Mesodermal cell (in vitro differentiated cells): ENCODE measurements around the gene CACNG5.

Source experiments
- H3K27ac ChIP-seq: 2 replicates; pipeline ENCODE4 v1.7.0; 2013; ENCODE audit warnings: mild to moderate bottlenecking, low read depth, low read length, moderate library complexity; ENCODE audit not compliant: severe bottlenecking
- H3K36me3 ChIP-seq: 2 replicates; pipeline ENCODE4 v1.7.1; 2013; ENCODE audit warnings: mild to moderate bottlenecking, low read length, moderate library complexity; ENCODE audit not compliant: control insufficient read depth, insufficient read depth
- H3K4me1 ChIP-seq: one replicate; pipeline ENCODE4 v1.7.1; 2013; ENCODE audit warnings: mild to moderate bottlenecking, low read length; ENCODE audit not compliant: insufficient read depth, control insufficient read depth, poor library complexity, severe bottlenecking
- H3K4me3 ChIP-seq: 2 replicates; pipeline ENCODE4 v1.7.0; 2013; ENCODE audit warnings: low read length, control low read depth, mild to moderate bottlenecking; ENCODE audit not compliant: insufficient read depth, poor library complexity, severe bottlenecking; ENCODE audit errors: extremely low read depth
- H3K9me3 ChIP-seq: 2 replicates; pipeline ENCODE4 v1.7.1; 2013; ENCODE audit warnings: mild to moderate bottlenecking, low read length, moderate library complexity; ENCODE audit not compliant: control insufficient read depth
- WGBS, 2 experiments: methylation state at CpG; one replicate each; pipeline ENCODE4 v1.1.5; 2013; ENCODE audit warnings: missing lambda C conversion rate in 2 of 2; ENCODE audit not compliant: insufficient coverage in 2 of 2; 5-methylcytosine and 5-hydroxymethylcytosine counted together

Gene CACNG5

GRCh38 chr17:66920950-66921349, 86.0 kb downstream of the CACNG5 start:
- Histone ChIP-seq H3K27ac (no peak overlapping the region), H3K4me1 (no peaks in the 10 kb centered on the region), H3K9me3 (no peaks in the 10 kb centered on the region), H3K36me3 (no peaks in the 10 kb centered on the region), H3K4me3 (no peak overlapping the region)
- WGBS, 2 experiments, result 89 to 92% methylated on average over 3 to 4 of the region's 4 CpGs

- Histone ChIP-seq H3K9me3 (no peaks in the 10 kb centered on the region), H3K27ac (no peak overlapping the region)
- WGBS, 2 experiments, result 63 to 90% methylated on average over 1 of the region's 1 CpG
Observed at GRCh38 chr17:66923886-66924285, 89.0 kb downstream of the CACNG5 start.

GRCh38 chr17:66925811-66926500, 91.0 kb downstream of the CACNG5 start:
- 94% methylated on average over 2 to 6 of the region's 8 CpGs for WGBS, 2 experiments
- H3K9me3 ChIP-seq, result no peaks in the 10 kb centered on the region

More at GRCh38 chr17:66923886-66924285, 89.0 kb downstream of the CACNG5 start:
- no peaks in the 10 kb centered on the region for H3K36me3 ChIP-seq
- no peak overlapping the region for H3K4me3 ChIP-seq
- H3K4me1 ChIP-seq, result no peaks in the 10 kb centered on the region

GRCh38 chr17:66928949-66929348, 94.0 kb downstream of the CACNG5 start:
- no CpG with 5 or more reads among the region's 5 CpGs for WGBS, 2 experiments
- H3K4me1 ChIP-seq, result no peaks in the 10 kb centered on the region
- H3K27ac ChIP-seq, result no peak overlapping the region
- H3K36me3 ChIP-seq, result no peaks in the 10 kb centered on the region
- H3K4me3 ChIP-seq, result no peak overlapping the region
- no peaks in the 10 kb centered on the region for H3K9me3 ChIP-seq

More at GRCh38 chr17:66925811-66926500, 91.0 kb downstream of the CACNG5 start:
- Histone ChIP-seq H3K4me1 (no peaks in the 10 kb centered on the region), H3K4me3 (no peak overlapping the region), H3K27ac (no peak overlapping the region), H3K36me3 (no peaks in the 10 kb centered on the region)

GRCh38 chr17:66929591-66929990, 94.7 kb downstream of the CACNG5 start:
- no peak overlapping the region for H3K27ac ChIP-seq
- no peaks in the 10 kb centered on the region for H3K36me3 ChIP-seq
- no peak overlapping the region for H3K4me3 ChIP-seq
- no peaks in the 10 kb centered on the region for H3K9me3 ChIP-seq
- no peaks in the 10 kb centered on the region for H3K4me1 ChIP-seq
- WGBS, 2 experiments, result no CpG with 5 or more reads among the region's 1 CpG

GRCh38 chr17:66930933-66931332, 96.0 kb downstream of the CACNG5 start:
- no peak overlapping the region for H3K27ac ChIP-seq
- no peaks in the 10 kb centered on the region for H3K9me3 ChIP-seq
- H3K4me3 ChIP-seq, result no peak overlapping the region
- H3K4me1 ChIP-seq, result no peaks in the 10 kb centered on the region
- 83% methylated on average over 2 of the region's 3 CpGs; no CpG with 5 or more reads in 1 of the 2 experiments for WGBS, 2 experiments
- H3K36me3 ChIP-seq, result no peaks in the 10 kb centered on the region

- Histone ChIP-seq H3K27ac (no peak overlapping the region), H3K4me1 (no peaks in the 10 kb centered on the region), H3K36me3 (no peaks in the 10 kb centered on the region), H3K9me3 (peaks cover 5% of the 10 kb centered on the region), H3K4me3 (no peak overlapping the region)
- WGBS, 2 experiments, result 89 to 90% methylated on average over 1 to 2 of the region's 2 CpGs
Observed at GRCh38 chr17:66932311-66932710, 97.4 kb downstream of the CACNG5 start.

- Histone ChIP-seq H3K4me1 (no peaks in the 10 kb centered on the region), H3K36me3 (no peaks in the 10 kb centered on the region), H3K4me3 (no peak overlapping the region), H3K27ac (no peak overlapping the region), H3K9me3 (peaks cover 12% of the 10 kb centered on the region)
- WGBS, 2 experiments, result 81 to 90% methylated on average over 2 of the region's 2 CpGs
Observed at GRCh38 chr17:66934040-66934439, 99.1 kb downstream of the CACNG5 start.
